Measurements from ENCODE around the gene TCF7L1. TPM values are rescaled to one million over a fixed set of nuclear protein-coding genes. Genes with fewer than 3 reads are reported as not detected.
"Not testable (repeated sequence)": the region's sequence is repeated elsewhere in the genome, so short reads cannot be mapped to it uniquely, and the experiment has no call there.

TCF7L1 gene
- total RNA-seq, 1 experiment from 2014 or later: 3.0 TPM

DNA sequence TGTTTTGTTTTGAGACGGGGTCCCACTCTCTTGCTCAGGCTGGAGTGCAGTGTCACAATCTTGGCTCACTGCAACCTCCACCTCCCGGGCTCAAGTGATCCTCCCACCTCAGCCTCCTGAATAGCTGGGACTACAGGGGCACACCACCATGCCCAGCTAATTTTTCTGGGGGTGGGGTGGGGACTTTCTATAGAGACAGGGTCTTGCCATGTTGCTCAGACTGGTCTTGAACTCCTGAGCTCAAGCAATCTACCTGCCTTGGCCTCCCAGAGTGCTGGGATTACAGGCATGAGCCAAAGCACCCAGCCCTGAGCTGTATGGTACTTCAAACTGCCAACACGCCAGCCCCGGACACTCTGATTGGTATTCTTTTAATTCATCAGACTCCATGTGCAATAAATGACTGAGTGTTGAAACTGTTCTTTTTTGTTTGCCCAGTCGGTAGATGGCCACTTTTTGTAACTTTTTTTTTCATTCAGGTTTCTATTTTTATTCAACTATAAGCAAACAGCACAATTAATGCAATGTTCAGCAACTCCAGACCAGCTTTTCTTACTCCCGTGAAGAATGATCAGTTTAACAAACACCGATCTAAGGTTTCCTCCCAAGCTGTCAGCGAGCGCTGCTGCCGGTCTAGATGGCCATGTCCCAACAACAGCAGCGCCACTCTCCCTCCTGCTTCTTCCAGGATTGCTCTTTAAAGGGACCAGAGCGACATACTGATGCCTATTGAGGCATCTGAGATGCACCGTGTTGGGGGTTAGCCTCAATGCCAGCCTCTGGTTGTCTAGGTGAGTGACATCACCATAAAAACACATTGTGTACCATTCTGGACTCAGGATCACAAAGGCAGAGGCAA lies 207.1 kb downstream of the TCF7L1 start:
- no peaks in the 10 kb centered on the region for H3K4me1 Mint-ChIP-seq (ENCODE audit: low read depth, unreplicated experiment)
- H3K36me3 Mint-ChIP-seq (ENCODE audit: insufficient read depth, unreplicated experiment): peaks cover 4% of the 10 kb centered on the region
- BruUV-seq (replicated peaks): no TSS peak
- no peaks in the 10 kb centered on the region for H3K9me3 Mint-ChIP-seq (ENCODE audit: low read depth, unreplicated experiment)
- CTCF ChIA-PET: no interaction called here
- H3K4me3 Mint-ChIP-seq (ENCODE audit: low read depth, unreplicated experiment): no peak overlapping the region
- no peaks in the 10 kb centered on the region for H3K27me3 Mint-ChIP-seq (ENCODE audit: unreplicated experiment)
- intact Hi-C loops (cut with micrococcal nuclease; ENCODE audit: unreplicated experiment): no loop called here
- TF ChIP-seq, protein P1, sequence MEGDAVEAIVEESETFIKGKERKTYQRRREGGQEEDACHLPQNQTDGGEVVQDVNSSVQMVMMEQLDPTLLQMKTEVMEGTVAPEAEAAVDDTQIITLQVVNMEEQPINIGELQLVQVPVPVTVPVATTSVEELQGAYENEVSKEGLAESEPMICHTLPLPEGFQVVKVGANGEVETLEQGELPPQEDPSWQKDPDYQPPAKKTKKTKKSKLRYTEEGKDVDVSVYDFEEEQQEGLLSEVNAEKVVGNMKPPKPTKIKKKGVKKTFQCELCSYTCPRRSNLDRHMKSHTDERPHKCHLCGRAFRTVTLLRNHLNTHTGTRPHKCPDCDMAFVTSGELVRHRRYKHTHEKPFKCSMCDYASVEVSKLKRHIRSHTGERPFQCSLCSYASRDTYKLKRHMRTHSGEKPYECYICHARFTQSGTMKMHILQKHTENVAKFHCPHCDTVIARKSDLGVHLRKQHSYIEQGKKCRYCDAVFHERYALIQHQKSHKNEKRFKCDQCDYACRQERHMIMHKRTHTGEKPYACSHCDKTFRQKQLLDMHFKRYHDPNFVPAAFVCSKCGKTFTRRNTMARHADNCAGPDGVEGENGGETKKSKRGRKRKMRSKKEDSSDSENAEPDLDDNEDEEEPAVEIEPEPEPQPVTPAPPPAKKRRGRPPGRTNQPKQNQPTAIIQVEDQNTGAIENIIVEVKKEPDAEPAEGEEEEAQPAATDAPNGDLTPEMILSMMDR (IDR thresholded peaks at IDR 0.05; ENCODE audit: unreplicated experiment): no peak
- H3K27ac Mint-ChIP-seq (ENCODE audit: unreplicated experiment): no peak overlapping the region
- DNase-seq: no peak

DNA sequence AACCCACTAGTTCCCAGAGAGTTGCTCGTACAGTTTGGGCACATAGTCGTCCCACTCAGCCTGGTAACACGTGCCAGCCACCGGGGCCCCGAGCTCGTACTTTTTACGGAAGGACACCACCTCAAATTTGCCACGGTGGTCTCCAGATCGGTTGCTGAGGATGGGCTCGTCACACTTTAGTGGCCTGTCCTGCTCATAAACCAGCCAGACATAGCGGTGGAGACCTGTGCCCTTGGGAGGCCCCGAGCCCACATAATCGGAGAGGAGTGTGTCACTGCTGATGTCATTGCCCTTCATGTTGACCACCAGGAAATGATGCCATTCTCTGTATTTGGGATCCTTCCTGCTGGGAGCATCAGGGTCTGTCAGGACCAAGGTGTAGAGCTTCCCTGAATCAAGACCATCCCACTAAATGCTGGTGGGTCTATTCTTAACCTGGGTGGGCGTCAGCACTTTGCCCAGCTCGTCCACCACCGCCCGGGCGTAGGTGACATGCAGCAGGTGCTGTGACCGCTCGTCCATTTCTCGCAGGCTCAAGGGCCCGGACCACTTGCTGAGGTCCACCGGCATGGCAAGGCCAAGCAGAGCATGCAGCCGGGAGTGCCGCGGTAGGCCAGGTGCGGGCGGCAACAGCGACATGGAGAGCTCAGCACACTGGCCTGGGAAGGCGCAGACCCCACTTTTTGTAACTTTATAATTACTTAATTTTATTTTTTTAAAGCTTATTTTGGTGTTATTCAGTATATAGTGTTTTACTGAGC lies 208.3 kb downstream of the TCF7L1 start:
- CTCF ChIA-PET: no interaction called here
- H3K4me3 Mint-ChIP-seq (ENCODE audit: low read depth, unreplicated experiment): no peak overlapping the region
- no peaks in the 10 kb centered on the region for H3K27me3 Mint-ChIP-seq (ENCODE audit: unreplicated experiment)
- peaks cover 4% of the 10 kb centered on the region for H3K36me3 Mint-ChIP-seq (ENCODE audit: insufficient read depth, unreplicated experiment)
- no peak for DNase-seq
- H3K9me3 Mint-ChIP-seq (ENCODE audit: low read depth, unreplicated experiment): no peaks in the 10 kb centered on the region
- intact Hi-C loops (cut with micrococcal nuclease; ENCODE audit: unreplicated experiment): no loop called here
- TF ChIP-seq, protein P1 (IDR thresholded peaks at IDR 0.05; ENCODE audit: unreplicated experiment): no peak
- no TSS peak for BruUV-seq (replicated peaks)
- H3K4me1 Mint-ChIP-seq (ENCODE audit: low read depth, unreplicated experiment): no peaks in the 10 kb centered on the region
- no peak overlapping the region for H3K27ac Mint-ChIP-seq (ENCODE audit: unreplicated experiment)

DNA sequence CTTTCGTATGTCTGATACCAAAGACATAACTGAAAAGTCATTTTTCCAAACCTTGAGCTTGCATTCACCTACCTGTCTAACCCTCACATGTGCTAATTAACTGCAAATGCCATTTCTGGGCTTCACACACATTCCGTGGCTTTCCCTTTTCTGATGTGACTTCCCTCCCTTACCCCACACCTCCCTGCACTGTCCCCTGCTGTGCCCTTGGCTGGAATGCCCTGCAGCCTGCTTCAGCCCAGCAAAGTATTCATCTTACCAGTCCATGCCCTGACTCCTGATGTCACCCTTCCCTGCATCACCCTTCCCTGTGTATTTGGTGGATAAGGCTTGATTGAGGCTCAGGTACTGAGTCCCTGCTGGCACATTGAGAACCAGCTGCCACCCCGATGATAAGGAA lies 209.0 kb downstream of the TCF7L1 start:
- no peaks in the 10 kb centered on the region for H3K27me3 Mint-ChIP-seq (ENCODE audit: unreplicated experiment)
- H3K4me1 Mint-ChIP-seq (ENCODE audit: low read depth, unreplicated experiment): no peaks in the 10 kb centered on the region
- DNase-seq: no peak
- intact Hi-C loops (cut with micrococcal nuclease; ENCODE audit: unreplicated experiment): no loop called here
- TF ChIP-seq, protein P1 (IDR thresholded peaks at IDR 0.05; ENCODE audit: unreplicated experiment): no peak
- no peak overlapping the region for H3K27ac Mint-ChIP-seq (ENCODE audit: unreplicated experiment)
- no peaks in the 10 kb centered on the region for H3K9me3 Mint-ChIP-seq (ENCODE audit: low read depth, unreplicated experiment)
- CTCF ChIA-PET: no interaction called here
- BruUV-seq (replicated peaks): no TSS peak
- H3K4me3 Mint-ChIP-seq (ENCODE audit: low read depth, unreplicated experiment): no peak overlapping the region
- H3K36me3 Mint-ChIP-seq (ENCODE audit: insufficient read depth, unreplicated experiment): peaks cover 4% of the 10 kb centered on the region

DNA sequence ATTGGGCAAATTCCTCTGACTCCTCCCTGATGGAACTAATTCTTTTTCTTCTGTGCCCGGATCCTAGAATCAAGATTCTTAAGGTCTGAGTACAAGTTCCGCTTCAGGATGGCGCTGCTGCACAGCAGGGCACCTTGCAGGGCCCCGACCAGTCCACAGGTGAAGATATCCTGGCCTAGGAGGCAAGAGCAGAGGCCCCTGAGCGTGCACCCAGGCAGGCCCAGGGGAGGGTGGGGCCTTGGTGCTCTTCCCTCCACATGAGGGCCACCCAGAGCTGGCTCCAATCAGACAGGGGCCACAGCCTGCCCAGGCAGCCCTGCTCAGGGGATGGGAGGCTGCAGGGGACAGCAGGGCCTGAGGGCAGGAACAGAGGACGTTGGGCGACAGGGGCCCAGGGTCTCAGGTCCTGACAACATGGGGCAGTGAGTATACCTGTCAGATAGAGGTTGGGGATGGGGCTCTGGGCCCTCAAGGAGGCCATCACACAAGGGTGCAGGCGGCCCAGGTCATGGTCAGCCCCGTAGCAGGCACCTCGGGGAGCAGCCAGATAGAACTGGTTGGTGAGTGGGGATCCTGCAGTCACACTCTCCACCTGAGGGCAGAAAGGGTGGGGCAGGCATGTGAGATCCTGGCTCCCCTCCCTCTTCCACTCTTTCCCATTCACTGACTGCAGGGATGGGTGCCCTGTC lies 210.2 kb downstream of the TCF7L1 start:
- peaks cover 12% of the 10 kb centered on the region for H3K36me3 Mint-ChIP-seq (ENCODE audit: insufficient read depth, unreplicated experiment)
- CTCF ChIA-PET; BruUV-seq (replicated peaks); H3K4me1 Mint-ChIP-seq (ENCODE audit: low read depth, unreplicated experiment); H3K27ac Mint-ChIP-seq (ENCODE audit: unreplicated experiment); H3K4me3 Mint-ChIP-seq (ENCODE audit: low read depth, unreplicated experiment); H3K27me3 Mint-ChIP-seq (ENCODE audit: unreplicated experiment); DNase-seq; intact Hi-C loops (cut with micrococcal nuclease; ENCODE audit: unreplicated experiment); H3K9me3 Mint-ChIP-seq (ENCODE audit: low read depth, unreplicated experiment): not testable (repeated sequence)

All from Calu3 (cell line).